Fibroblast of lung (primary cell): ENCODE measurements around the gene FOXD3.

Experiments used
- CTCF ChIP-seq, 2 donors: IDR thresholded peaks in 1 of 2; conservative IDR thresholded peaks in 1 of 2; 1 replicate in 1 of 2; 2 replicates in 1 of 2; pipeline ENCODE4 v1.5.1; 2011 to 2012; ENCODE audit warnings: low read length in 2 of 2, control low read depth in 1 of 2, inconsistent platforms in 1 of 2, low read depth in 1 of 2, mild to moderate bottlenecking in 1 of 2
- EZH2 ChIP-seq: IDR thresholded peaks from 2 replicates; pipeline ENCODE4 v1.5.1; 2012; ENCODE audit warnings: low read length, control low read depth, mild to moderate bottlenecking; ENCODE audit errors: missing control alignments

DNA sequence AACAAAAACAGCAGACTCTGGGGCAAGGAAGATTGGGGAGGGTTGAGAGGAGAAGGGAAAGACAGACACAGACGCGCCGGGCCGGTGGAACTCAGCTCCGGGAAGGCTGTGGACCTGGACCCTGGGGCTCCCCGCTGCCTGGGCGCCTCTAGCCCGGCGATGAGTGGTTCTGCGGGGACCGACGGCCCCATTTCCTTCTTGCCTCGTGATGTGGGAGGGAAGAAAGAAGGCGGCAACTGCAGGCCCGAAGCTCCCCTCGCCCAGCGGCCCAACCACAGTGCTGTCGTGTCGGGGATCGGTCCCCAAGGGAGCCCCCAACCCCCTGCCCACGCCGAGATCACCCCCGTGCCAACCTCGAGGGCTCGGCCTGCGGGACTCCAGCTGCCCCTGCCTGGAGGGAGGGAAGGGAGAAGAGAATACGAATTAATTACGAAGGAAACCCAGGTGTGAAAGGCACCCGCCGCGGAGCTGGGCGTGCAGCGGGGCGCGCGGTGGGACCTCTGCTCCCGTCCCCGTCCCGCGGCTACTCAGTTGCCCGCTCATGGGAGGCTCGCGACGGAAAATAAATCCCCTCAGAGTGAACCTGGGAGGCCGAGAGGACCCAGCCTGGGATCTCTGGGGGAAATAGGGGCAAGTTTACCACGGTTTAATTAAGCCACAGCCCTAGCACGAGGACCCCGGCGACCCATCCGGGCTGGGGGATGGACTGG is 7.4 kb downstream of the FOXD3 start:
- TF ChIP-seq CTCF (conservative IDR thresholded peaks at IDR 0.05 in 1 of 2, IDR thresholded peaks at IDR 0.05 in 1 of 2; ENCODE audit: low read depth in 1 of 2, low read length in 2 of 2) (no peak), EZH2 (peak; percentile 74)
